Activated naive CD4-positive, alpha-beta T cell treated with anti-CD3 and anti-CD28 coated beads for 36 hours (primary cell): ENCODE measurements around the gene TSKS. TPM values are rescaled to one million over a fixed set of nuclear protein-coding genes. Genes with fewer than 3 reads are reported as not detected.

Experiments
- CTCF ChIA-PET: fragments of 350-600 bp; sonication (Branson Sonifier 250); formaldehyde crosslinking; loops from one replicate; lab custom pipeline; 2021; ENCODE audit warnings: antibody characterized with exemption; lab: Charles Lee
- DNase-seq: peaks from one replicate; pipeline ENCODE4 v3.0.0-alpha.2; 2020
- H3K27ac Mint-ChIP-seq: one replicate; pipeline ENCODE4 v1.8.0; 2021; ENCODE audit warnings: mild to moderate bottlenecking, mixed read lengths
- H3K27me3 Mint-ChIP-seq: one replicate; pipeline ENCODE4 v1.8.0; 2021; ENCODE audit warnings: low read depth, mixed read lengths
- H3K36me3 Mint-ChIP-seq: one replicate; pipeline ENCODE4 v1.8.0; 2021; ENCODE audit warnings: low read depth, mixed read lengths
- H3K4me1 Mint-ChIP-seq: one replicate; pipeline ENCODE4 v1.8.0; 2021; ENCODE audit warnings: low read depth, mixed read lengths
- H3K4me3 Mint-ChIP-seq: one replicate; pipeline ENCODE4 v1.8.0; 2021; ENCODE audit warnings: mild to moderate bottlenecking, moderate library complexity, mixed read lengths
- H3K9me3 Mint-ChIP-seq: one replicate; pipeline ENCODE4 v1.8.0; 2021; ENCODE audit warnings: mixed read lengths
- intact Hi-C: fragments of 100-400 bp; cut with micrococcal nuclease; formaldehyde crosslinking; loops from one replicate; pipeline ENCODE4 v1.15.1; 2023
- total RNA-seq, 2 experiments: library from RNA; stranded (reverse); gene quantifications; one replicate each; pipeline ENCODE4 v1.2.3, GENCODE V29; 2021

TSKS gene
- total RNA-seq, 2 experiments from 2014 or later: 0.57 to 0.72 TPM

DNA sequence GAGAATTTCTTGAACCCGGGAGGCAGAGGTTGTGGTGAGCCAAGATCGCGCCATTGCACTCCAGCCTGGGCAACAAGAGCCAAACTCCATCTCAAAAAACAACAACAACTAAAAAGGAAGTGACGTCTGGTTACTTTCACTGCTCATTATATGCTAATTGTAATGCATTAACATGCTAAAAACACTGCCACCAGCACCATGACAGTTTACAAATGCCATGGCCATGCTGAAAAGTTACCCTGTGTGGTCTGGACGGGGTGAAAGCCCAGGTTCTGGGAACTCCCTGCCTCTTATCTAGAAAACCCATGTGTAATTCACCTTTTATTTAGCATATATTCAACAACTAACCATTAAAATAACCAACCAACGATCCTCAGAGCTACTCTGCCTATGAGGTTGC, 44.1 kb downstream of the TSKS start:
- no peak overlapping the region for H3K4me3 Mint-ChIP-seq
- H3K27ac Mint-ChIP-seq: no peak overlapping the region
- peaks cover 16% of the 10 kb centered on the region for H3K4me1 Mint-ChIP-seq
- CTCF ChIA-PET: no interaction called here
- peaks cover 3% of the 10 kb centered on the region for H3K36me3 Mint-ChIP-seq
- no peaks in the 10 kb centered on the region for H3K27me3 Mint-ChIP-seq
- intact Hi-C loops: loop anchor here (5.0 kb wide), 1 partner anchor 148 kb away; the partner anchor contains the start of gene PNKP
- H3K9me3 Mint-ChIP-seq: no peaks in the 10 kb centered on the region
- DNase-seq: no peak

DNA sequence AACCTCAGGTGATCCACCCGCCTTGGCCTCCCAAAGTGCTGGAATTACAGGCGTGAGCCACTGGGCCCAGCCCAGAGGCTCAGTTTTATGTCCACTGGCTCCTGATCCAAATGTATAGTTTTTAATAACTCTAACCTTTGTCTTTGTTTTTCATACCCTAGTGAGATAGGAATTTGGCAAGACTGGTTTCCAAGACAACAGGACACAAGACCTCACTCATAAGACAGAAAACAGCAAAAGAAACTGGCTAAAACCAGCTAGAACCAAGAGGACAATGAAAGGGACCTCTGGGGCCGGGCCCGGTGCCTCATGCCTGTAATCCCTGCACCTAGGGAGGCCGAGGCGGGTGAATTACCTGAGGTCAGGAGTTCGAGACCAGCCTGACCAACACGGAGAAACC, 44.6 kb downstream of the TSKS start:
- Mint-ChIP-seq H3K27ac (no peak overlapping the region), H3K4me3 (peak overlapping the region; percentile 46), H3K27me3 (no peaks in the 10 kb centered on the region), H3K9me3 (no peaks in the 10 kb centered on the region), H3K36me3 (peaks cover 3% of the 10 kb centered on the region), H3K4me1 (peaks cover 16% of the 10 kb centered on the region)
- intact Hi-C loops: loop anchor here (5.0 kb wide), 1 partner anchor 149 kb away; the partner anchor contains the start of gene PNKP
- no peak for DNase-seq
- CTCF ChIA-PET: interaction anchor here (0.5 to 1.7 kb wide), 5 partner anchors 12 to 333 kb away, joined by 3 to 6 read pairs (median 4); no protein-coding TSS in a partner anchor

GRCh38 chr19:49716154-49716553, 47.0 kb downstream of the TSKS start:
- Mint-ChIP-seq H3K27ac (no peak overlapping the region), H3K36me3 (no peaks in the 10 kb centered on the region), H3K4me1 (peaks cover 14% of the 10 kb centered on the region), H3K27me3 (no peaks in the 10 kb centered on the region), H3K9me3 (no peaks in the 10 kb centered on the region), H3K4me3 (no peak overlapping the region)
- DNase-seq: peak; percentile 9
- intact Hi-C loops: loop anchor here (2.0 to 5.0 kb wide), 2 partner anchors 151 to 267 kb away; partner anchors contain the start of gene PNKP
- CTCF ChIA-PET: interaction anchor here (0.7 to 2.1 kb wide), 6 partner anchors 12 to 1345 kb away, joined by 3 to 10 read pairs (median 6); no protein-coding TSS in a partner anchor

GRCh38 chr19:49713236-49713845, 49.8 kb downstream of the TSKS start:
- Mint-ChIP-seq H3K9me3 (no peaks in the 10 kb centered on the region), H3K4me3 (no peak overlapping the region), H3K27ac (no peak overlapping the region), H3K4me1 (peaks cover 12% of the 10 kb centered on the region), H3K36me3 (no peaks in the 10 kb centered on the region), H3K27me3 (no peaks in the 10 kb centered on the region)
- no peak for DNase-seq
- intact Hi-C loops: no loop called here
- CTCF ChIA-PET: interaction anchor here (1.1 kb wide), 1 partner anchor 17 kb away, joined by 4 read pairs; no protein-coding TSS in a partner anchor

GRCh38 chr19:49712397-49712859, 50.7 kb downstream of the TSKS start:
- no peak overlapping the region for H3K27ac Mint-ChIP-seq

DNA sequence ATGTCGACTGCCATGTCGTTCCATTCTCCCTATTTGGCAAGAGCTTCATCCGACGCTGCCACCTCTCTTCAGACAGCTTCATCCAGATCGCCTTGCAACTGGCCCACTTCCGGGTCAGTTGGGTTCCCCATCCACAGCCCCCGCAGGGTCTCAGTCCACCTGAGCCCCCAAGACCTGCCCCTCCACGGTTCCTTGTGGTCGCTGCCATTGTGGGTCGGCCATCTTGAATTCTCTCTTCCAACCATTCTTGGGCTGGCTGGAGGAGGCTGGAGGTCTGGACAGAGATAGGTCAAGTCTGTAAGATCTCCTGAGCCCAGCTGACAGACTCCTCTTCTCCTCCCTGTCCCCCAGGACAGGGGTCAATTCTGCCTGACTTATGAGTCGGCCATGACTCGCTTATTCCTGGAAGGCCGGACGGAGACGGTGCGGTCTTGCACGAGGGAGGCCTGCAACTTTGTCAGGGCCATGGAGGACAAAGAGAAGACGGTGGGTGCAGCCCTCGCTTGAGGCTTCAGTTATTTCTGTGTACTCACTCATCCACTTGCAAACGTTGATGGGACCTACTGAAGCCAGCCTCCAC, 52.6 kb downstream of the TSKS start:
- intact Hi-C loops: no loop called here
- no peaks in the 10 kb centered on the region for H3K27me3 Mint-ChIP-seq
- H3K4me1 Mint-ChIP-seq: no peaks in the 10 kb centered on the region
- no peak overlapping the region for H3K27ac Mint-ChIP-seq
- CTCF ChIA-PET: no interaction called here
- H3K4me3 Mint-ChIP-seq: no peak overlapping the region
- no peaks in the 10 kb centered on the region for H3K36me3 Mint-ChIP-seq
- no peak for DNase-seq
- H3K9me3 Mint-ChIP-seq: no peaks in the 10 kb centered on the region

More at GRCh38 chr19:49712397-49712859, 50.7 kb downstream of the TSKS start:
- H3K27me3 Mint-ChIP-seq: no peaks in the 10 kb centered on the region
- CTCF ChIA-PET: no interaction called here
- no peak overlapping the region for H3K4me3 Mint-ChIP-seq
- no peak for DNase-seq
- intact Hi-C loops: no loop called here
- H3K4me1 Mint-ChIP-seq: peaks cover 6% of the 10 kb centered on the region
- no peaks in the 10 kb centered on the region for H3K9me3 Mint-ChIP-seq
- no peaks in the 10 kb centered on the region for H3K36me3 Mint-ChIP-seq

DNA sequence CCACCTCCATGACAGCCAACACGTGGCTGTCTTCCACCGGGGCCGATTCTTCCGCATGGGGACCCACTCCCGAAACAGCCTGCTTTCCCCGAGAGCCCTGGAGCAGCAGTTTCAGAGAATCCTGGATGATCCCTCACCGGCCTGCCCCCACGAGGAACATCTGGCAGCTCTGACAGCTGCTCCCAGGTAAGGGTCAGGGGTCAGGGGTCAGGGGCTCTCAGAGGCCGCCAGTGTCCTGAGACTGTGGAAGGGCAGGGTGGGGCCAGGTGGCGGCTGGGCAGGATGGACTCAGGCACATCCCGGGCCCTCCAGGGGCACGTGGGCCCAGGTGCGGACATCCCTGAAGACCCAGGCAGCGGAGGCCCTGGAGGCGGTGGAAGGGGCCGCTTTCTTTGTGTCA, 57.2 kb downstream of the TSKS start:
- no peaks in the 10 kb centered on the region for H3K9me3 Mint-ChIP-seq
- H3K4me3 Mint-ChIP-seq: no peak overlapping the region
- no peaks in the 10 kb centered on the region for H3K36me3 Mint-ChIP-seq
- no peaks in the 10 kb centered on the region for H3K27me3 Mint-ChIP-seq
- DNase-seq: no peak
- no peaks in the 10 kb centered on the region for H3K4me1 Mint-ChIP-seq
- no peak overlapping the region for H3K27ac Mint-ChIP-seq
- CTCF ChIA-PET: no interaction called here
- intact Hi-C loops: no loop called here

GRCh38 chr19:49704888-49705642, 58.0 kb downstream of the TSKS start:
- no peaks in the 10 kb centered on the region for H3K27me3 Mint-ChIP-seq
- CTCF ChIA-PET: interaction anchor here (1.6 kb wide), 1 partner anchor 13 kb away, joined by 6 read pairs; no protein-coding TSS in a partner anchor
- no peaks in the 10 kb centered on the region for H3K36me3 Mint-ChIP-seq
- DNase-seq: no peak
- intact Hi-C loops: no loop called here
- H3K27ac Mint-ChIP-seq: no peak overlapping the region
- no peaks in the 10 kb centered on the region for H3K4me1 Mint-ChIP-seq
- no peak overlapping the region for H3K4me3 Mint-ChIP-seq
- H3K9me3 Mint-ChIP-seq: no peaks in the 10 kb centered on the region

DNA sequence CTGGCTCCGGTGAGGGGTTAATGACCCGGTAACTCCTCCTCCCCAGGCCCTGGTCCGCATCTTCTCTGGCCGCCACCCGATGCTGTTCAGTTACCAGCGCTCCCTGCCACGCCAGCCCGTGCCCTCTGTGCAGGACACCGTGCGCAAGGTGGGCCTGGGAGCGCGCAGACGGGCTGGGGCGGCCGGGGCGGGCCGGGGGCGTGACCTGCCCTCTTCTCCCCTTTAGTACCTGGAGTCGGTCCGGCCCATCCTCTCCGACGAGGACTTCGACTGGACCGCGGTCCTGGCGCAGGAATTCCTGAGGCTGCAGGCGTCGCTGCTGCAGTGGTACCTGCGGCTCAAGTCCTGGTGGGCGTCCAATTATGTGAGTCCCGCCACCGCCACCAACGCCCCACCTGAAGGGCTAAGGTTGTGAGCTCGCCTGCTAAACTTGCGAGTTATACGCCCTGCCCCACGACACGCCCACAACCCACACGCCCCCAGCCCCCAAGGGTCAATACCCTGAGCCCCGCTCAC, 61.8 kb downstream of the TSKS start:
- H3K36me3 Mint-ChIP-seq: no peaks in the 10 kb centered on the region
- no peaks in the 10 kb centered on the region for H3K9me3 Mint-ChIP-seq
- H3K27me3 Mint-ChIP-seq: no peaks in the 10 kb centered on the region
- no peak overlapping the region for H3K4me3 Mint-ChIP-seq
- intact Hi-C loops: no loop called here
- CTCF ChIA-PET: no interaction called here
- H3K4me1 Mint-ChIP-seq: no peaks in the 10 kb centered on the region
- no peak for DNase-seq
- no peak overlapping the region for H3K27ac Mint-ChIP-seq

- intact Hi-C loops: no loop called here
- Mint-ChIP-seq H3K9me3 (no peaks in the 10 kb centered on the region), H3K27ac (no peak overlapping the region), H3K27me3 (no peaks in the 10 kb centered on the region), H3K36me3 (no peaks in the 10 kb centered on the region), H3K4me3 (no peak overlapping the region), H3K4me1 (no peaks in the 10 kb centered on the region)
- CTCF ChIA-PET: no interaction called here
- no peak for DNase-seq
Observed at GRCh38 chr19:49700563-49700962, 62.5 kb downstream of the TSKS start.

DNA sequence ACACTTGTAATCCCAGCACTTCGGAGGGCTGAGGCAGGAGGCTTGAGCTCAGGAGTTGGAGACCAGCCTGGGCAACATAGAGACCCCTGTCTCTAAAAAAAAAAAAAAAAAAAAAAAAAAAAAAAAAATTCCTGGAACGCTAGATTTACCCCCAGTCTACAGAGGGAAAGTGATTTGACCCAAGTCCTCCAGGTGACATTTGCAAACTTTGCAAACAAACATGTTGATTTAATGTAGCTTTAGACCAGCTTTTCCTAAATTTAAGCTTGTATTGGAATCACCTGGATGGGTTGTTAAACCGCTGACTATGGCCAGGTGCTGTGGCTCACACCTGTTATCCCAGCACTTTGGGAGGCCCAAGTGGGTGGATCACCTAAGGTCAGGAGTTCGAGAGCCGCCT, 63.7 kb downstream of the TSKS start:
- intact Hi-C loops: no loop called here
- H3K4me3 Mint-ChIP-seq: no peak overlapping the region

GRCh38 chr19:49696865-49697264, 66.2 kb downstream of the TSKS start:
- no peak overlapping the region for H3K4me3 Mint-ChIP-seq
- no peaks in the 10 kb centered on the region for H3K36me3 Mint-ChIP-seq
- no peaks in the 10 kb centered on the region for H3K9me3 Mint-ChIP-seq
- intact Hi-C loops: no loop called here
- no peak for DNase-seq
- CTCF ChIA-PET: interaction anchor here (0.7 to 1.4 kb wide), 3 partner anchors 16 to 24 kb away, joined by 3 to 4 read pairs (median 3); no protein-coding TSS in a partner anchor
- H3K27ac Mint-ChIP-seq: no peak overlapping the region
- peaks cover 4% of the 10 kb centered on the region for H3K27me3 Mint-ChIP-seq
- no peaks in the 10 kb centered on the region for H3K4me1 Mint-ChIP-seq

More for the DNA sequence above, 63.7 kb downstream of the TSKS start:
- H3K27me3 Mint-ChIP-seq: no peaks in the 10 kb centered on the region
- H3K4me1 Mint-ChIP-seq: no peaks in the 10 kb centered on the region
- no peaks in the 10 kb centered on the region for H3K36me3 Mint-ChIP-seq
- no peak for DNase-seq
- CTCF ChIA-PET: interaction anchor here (1.7 kb wide), 1 partner anchor 18 kb away, joined by 4 read pairs; no protein-coding TSS in a partner anchor
- no peak overlapping the region for H3K27ac Mint-ChIP-seq
- no peaks in the 10 kb centered on the region for H3K9me3 Mint-ChIP-seq
